GM10266 (cell line): ENCODE results near the gene ZNF44.
A peak's percentile ranks its signal among the peaks of the same experiment; 100 is the strongest.

Experiments used
- DNase-seq: peaks from one replicate; pipeline ENCODE4 v3.0.0; 2012; ENCODE audit errors: extremely low spot score
- TF ChIP-seq, protein P1 (sequence below): IDR thresholded peaks from 2 replicates; pipeline ENCODE4 v1.5.1; 2012; ENCODE audit warnings: mild to moderate bottlenecking, low read depth; ENCODE audit not compliant: control insufficient read depth, insufficient read depth; ENCODE audit errors: missing control alignments

The ZNF44 gene

GRCh38 chr19:12294249-12295158, at the start of gene ZNF44:
Gene ZNF44, minus strand, starts transcription at chr19:12294883. Its CDS starts 189 bp downstream, at chr19:12294694.
- TF ChIP-seq, protein P1, sequence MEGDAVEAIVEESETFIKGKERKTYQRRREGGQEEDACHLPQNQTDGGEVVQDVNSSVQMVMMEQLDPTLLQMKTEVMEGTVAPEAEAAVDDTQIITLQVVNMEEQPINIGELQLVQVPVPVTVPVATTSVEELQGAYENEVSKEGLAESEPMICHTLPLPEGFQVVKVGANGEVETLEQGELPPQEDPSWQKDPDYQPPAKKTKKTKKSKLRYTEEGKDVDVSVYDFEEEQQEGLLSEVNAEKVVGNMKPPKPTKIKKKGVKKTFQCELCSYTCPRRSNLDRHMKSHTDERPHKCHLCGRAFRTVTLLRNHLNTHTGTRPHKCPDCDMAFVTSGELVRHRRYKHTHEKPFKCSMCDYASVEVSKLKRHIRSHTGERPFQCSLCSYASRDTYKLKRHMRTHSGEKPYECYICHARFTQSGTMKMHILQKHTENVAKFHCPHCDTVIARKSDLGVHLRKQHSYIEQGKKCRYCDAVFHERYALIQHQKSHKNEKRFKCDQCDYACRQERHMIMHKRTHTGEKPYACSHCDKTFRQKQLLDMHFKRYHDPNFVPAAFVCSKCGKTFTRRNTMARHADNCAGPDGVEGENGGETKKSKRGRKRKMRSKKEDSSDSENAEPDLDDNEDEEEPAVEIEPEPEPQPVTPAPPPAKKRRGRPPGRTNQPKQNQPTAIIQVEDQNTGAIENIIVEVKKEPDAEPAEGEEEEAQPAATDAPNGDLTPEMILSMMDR: no peak
- peak; percentile 97 for DNase-seq

DNA sequence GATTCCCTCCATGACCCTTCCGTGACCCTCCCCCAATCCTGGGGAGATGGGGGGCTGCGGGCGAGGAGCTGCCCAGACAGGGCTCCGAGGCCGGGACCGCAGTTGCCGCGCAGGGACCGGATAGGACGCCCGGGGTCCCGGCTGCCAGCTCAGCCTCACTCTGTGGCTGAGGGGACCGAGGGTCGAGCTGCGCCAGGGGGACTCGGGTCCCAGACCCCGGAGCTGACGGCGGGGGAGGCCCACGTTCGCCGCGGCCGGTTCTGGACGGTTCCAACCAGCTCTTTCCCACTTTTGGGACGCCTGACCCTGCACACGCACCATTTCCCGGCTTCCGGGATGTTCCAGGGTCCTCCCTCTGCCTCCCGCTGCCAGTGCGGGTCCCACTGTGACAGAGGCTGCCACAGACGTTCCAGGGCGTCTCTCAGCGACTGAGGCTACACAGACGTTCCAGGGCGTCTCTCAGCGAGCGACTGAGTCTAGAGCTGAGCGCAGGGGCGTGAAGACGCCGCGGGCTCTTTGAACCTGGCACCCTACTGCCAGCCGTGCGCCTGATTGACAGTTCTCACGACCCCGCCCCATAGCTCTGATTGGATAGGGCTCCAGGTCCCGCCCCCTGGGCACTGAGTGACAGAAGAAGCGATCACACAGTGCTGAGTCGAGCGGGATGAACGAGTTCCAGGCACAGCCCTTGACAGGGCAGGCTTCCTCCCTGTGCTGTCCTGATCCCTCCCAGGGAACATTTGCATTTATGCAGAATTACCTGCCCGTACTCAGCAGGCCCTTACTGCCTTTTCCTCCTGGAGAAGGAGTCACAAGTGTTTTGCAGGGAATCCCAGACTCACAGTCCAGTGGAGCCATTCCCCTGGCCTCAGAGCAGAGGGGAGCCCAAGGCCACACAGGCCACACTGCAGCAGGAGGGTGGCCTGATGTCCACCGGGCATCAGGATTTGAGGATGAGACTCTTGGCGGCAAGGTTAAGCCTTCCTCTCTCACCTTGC, 38.8 kb upstream of the ZNF44 start, which contains the start of gene ZNF563:
Gene ZNF563 (minus strand): TSS at position 472 of the 998 bp plus-strand sequence. CDS start 151 bp downstream, at position 321.
- TF ChIP-seq, protein P1: no peak
- DNase-seq: peak; percentile 91

GRCh38 chr19:12331211-12331941, 36.7 kb upstream of the ZNF44 start:
- DNase-seq: peak; percentile 85
- TF ChIP-seq, protein P1: no peak

GRCh38 chr19:12330340-12330739, 35.7 kb upstream of the ZNF44 start:
- DNase-seq: no peak

GRCh38 chr19:12325690-12326089, 31.0 kb upstream of the ZNF44 start:
- no peak for DNase-seq
- TF ChIP-seq, protein P1: no peak

More at GRCh38 chr19:12330340-12330739, 35.7 kb upstream of the ZNF44 start:
- TF ChIP-seq, protein P1: no peak

DNA sequence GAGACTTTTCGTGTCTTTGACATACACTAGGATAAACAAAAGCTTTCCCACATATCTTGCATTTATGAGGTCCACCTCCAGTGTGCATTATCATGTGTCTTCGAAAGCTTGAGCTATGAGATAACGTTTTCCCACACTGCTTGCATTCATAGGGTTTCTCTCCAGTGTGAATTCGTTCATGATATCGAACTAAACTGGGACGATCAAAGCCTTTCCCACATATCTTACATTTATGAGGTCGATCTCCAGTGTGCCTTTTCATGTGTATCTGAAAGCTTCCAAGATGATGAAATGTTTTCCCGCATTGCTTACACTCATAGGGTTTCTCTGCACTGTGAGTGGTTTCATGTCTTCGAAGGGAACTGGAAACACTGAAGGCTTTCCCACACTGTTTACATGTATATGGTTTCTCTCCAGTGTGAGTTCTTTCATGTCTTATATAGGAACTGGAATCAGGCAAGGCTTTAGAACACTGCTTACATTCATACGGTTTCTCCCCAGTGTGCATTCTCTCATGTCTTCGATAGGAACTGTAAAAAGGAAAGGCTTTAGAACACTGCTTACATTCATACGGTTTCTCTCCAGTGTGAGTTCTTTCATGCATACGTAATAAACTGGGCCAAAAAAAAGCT, 24.2 kb upstream of the ZNF44 start:
- TF ChIP-seq, protein P1: no peak

More for the DNA sequence above, 24.2 kb upstream of the ZNF44 start:
- DNase-seq: no peak
